Mesenchymal stem cell (in vitro differentiated cells and primary cell): ENCODE results near the gene CXCL6.

Experiments
- DNase-seq: peaks from one replicate; pipeline ENCODE4 v3.0.0-alpha.2; 2013
- H2AFZ ChIP-seq: one replicate; pipeline ENCODE4 v1.6.1; 2013; ENCODE audit warnings: low read depth, mild to moderate bottlenecking, control low read depth, inconsistent platforms, low read length, moderate library complexity
- H2AK5ac ChIP-seq: 2 replicates; pipeline ENCODE4 v1.6.1; 2013; ENCODE audit warnings: low read length, moderate library complexity, mild to moderate bottlenecking, inconsistent platforms; ENCODE audit not compliant: severe bottlenecking
- H2BK120ac ChIP-seq: one replicate; pipeline ENCODE4 v1.6.1; 2013; ENCODE audit warnings: low read depth, mild to moderate bottlenecking, inconsistent platforms, low read length, moderate library complexity
- H2BK12ac ChIP-seq, 2 experiments: one replicate each; pipeline ENCODE4 v1.6.1; 2013; ENCODE audit warnings: inconsistent platforms in 2 of 2, low read length in 2 of 2, mild to moderate bottlenecking in 2 of 2, moderate library complexity in 2 of 2, control low read depth in 1 of 2
- H2BK15ac ChIP-seq: one replicate; pipeline ENCODE4 v1.6.1; 2013; ENCODE audit warnings: mild to moderate bottlenecking, low read depth, inconsistent platforms; ENCODE audit not compliant: poor library complexity, severe bottlenecking
- H2BK5ac ChIP-seq: 2 replicates; pipeline ENCODE4 v1.6.1; 2013; ENCODE audit warnings: low read depth, mild to moderate bottlenecking, low read length, control low read depth, inconsistent platforms; ENCODE audit not compliant: poor library complexity, severe bottlenecking
- H3K14ac ChIP-seq, 2 experiments: one replicate each; pipeline ENCODE4 v1.6.1; 2013; ENCODE audit warnings: inconsistent platforms in 2 of 2, low read length in 2 of 2, control low read depth in 1 of 2, mild to moderate bottlenecking in 1 of 2, moderate library complexity in 1 of 2
- H3K18ac ChIP-seq, 2 experiments: one replicate each; pipeline ENCODE4 v1.6.1; 2013; ENCODE audit warnings: inconsistent platforms in 2 of 2, low read length in 2 of 2, control low read depth in 1 of 2, low read depth in 1 of 2, mild to moderate bottlenecking in 1 of 2
- H3K23ac ChIP-seq, 2 experiments: one replicate each; pipeline ENCODE4 v1.6.1; 2013; ENCODE audit warnings: inconsistent platforms in 2 of 2, low read length in 2 of 2, mild to moderate bottlenecking in 2 of 2, moderate library complexity in 2 of 2, control low read depth in 1 of 2
- H3K27ac ChIP-seq: 2 replicates; pipeline ENCODE4 v1.5.1; 2013; ENCODE audit warnings: mild to moderate bottlenecking, moderate library complexity, low read length, control low read depth, inconsistent platforms; ENCODE audit not compliant: poor library complexity, severe bottlenecking
- H3K27me3 ChIP-seq, 2 experiments: 2 replicates each; pipeline versions ENCODE4 v1.6.1 to v1.7.0; 2013; ENCODE audit warnings: low read length in 2 of 2, mild to moderate bottlenecking in 2 of 2, moderate library complexity in 2 of 2, control low read depth in 1 of 2, inconsistent platforms in 1 of 2; ENCODE audit not compliant: control insufficient read depth in 1 of 2, insufficient read depth in 1 of 2
- H3K36me3 ChIP-seq, 2 experiments: 2 replicates each; pipeline versions ENCODE4 v1.6.1 to v1.7.0; 2013; ENCODE audit warnings: low read length in 2 of 2, control low read depth in 1 of 2, inconsistent platforms in 1 of 2, low read depth in 1 of 2, mild to moderate bottlenecking in 1 of 2; ENCODE audit not compliant: insufficient read depth in 2 of 2, control insufficient read depth in 1 of 2
- H3K4ac ChIP-seq, 2 experiments: one replicate each; pipeline ENCODE4 v1.6.1; 2013; ENCODE audit warnings: inconsistent platforms in 2 of 2, low read length in 2 of 2, mild to moderate bottlenecking in 2 of 2, moderate library complexity in 2 of 2, control low read depth in 1 of 2, low read depth in 1 of 2
- H3K4me1 ChIP-seq: 2 replicates; pipeline ENCODE4 v1.6.1; 2013; ENCODE audit warnings: low read depth, low read length, control low read depth; ENCODE audit not compliant: control insufficient read depth, insufficient read depth
- H3K4me2 ChIP-seq: 2 replicates; pipeline ENCODE4 v1.6.1; 2013; ENCODE audit warnings: low read length, mild to moderate bottlenecking, inconsistent platforms; ENCODE audit not compliant: poor library complexity, severe bottlenecking
- H3K4me3 ChIP-seq, 2 experiments: 2 replicates each; pipeline versions ENCODE4 v1.5.1 to v1.7.0; 2013; ENCODE audit warnings: low read length in 2 of 2, mild to moderate bottlenecking in 2 of 2, control low read depth in 1 of 2, low read depth in 1 of 2; ENCODE audit not compliant: insufficient read depth in 1 of 2
- H3K79me1 ChIP-seq: replicated peaks from 2 replicates; pipeline ENCODE4 v1.6.1; 2013; ENCODE audit warnings: mild to moderate bottlenecking, control low read depth, low read length, inconsistent platforms; ENCODE audit not compliant: poor library complexity, severe bottlenecking
- H3K9ac ChIP-seq: 2 replicates; pipeline ENCODE4 v1.7.0; 2013; ENCODE audit warnings: mild to moderate bottlenecking, low read length, moderate library complexity
- H3K9me3 ChIP-seq: 2 replicates; pipeline ENCODE4 v1.7.0; 2013; ENCODE audit warnings: mild to moderate bottlenecking, low read length; ENCODE audit not compliant: control insufficient read depth
- H4K8ac ChIP-seq: one replicate; pipeline ENCODE4 v1.6.1; 2013; ENCODE audit warnings: inconsistent platforms, mild to moderate bottlenecking, low read length, moderate library complexity
- H4K91ac ChIP-seq: one replicate; pipeline ENCODE4 v1.6.1; 2013; ENCODE audit warnings: mild to moderate bottlenecking, low read length, inconsistent platforms
- WGBS: methylation state at CpG from one replicate; pipeline ENCODE4 v1.1.7; 2013; ENCODE audit warnings: mixed read lengths; 5-methylcytosine and 5-hydroxymethylcytosine counted together

Gene CXCL6

DNA sequence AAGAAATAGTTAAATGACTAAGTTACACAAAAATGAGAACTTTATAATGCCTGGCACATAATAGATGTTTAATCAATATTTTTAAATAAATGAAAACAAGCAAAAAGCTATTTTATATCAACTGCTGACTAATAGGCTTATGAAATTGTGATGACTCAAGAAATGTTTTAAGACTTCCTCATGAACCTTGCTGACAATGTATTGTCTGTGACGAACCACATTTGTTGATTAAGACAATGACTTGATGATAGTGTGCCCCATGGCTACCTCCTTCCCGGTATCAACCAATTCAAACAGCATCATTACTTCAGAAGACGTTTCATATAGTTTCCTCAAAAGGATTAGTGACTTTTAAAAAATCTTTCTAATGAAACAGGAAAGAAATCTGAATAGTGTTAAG lies 7.9 kb downstream of the CXCL6 start:
- Histone ChIP-seq H3K4ac (no peak overlapping the region), H3K4me2 (no peak overlapping the region), H4K91ac (no peak overlapping the region), H2BK12ac (no peak overlapping the region), H2AFZ (no peak overlapping the region), H3K9ac (peak overlapping the region; percentile 1), H2AK5ac (no peak overlapping the region), H3K4me3 (no peak overlapping the region), H3K14ac (no peak overlapping the region), H3K4me1 (no peaks in the 10 kb centered on the region), H3K27ac (no peak overlapping the region), H3K36me3 (peaks cover 0 to 2% of the 10 kb centered on the region in 2 experiments), H3K9me3 (no peaks in the 10 kb centered on the region), H3K79me1 (no peaks in the 10 kb centered on the region), H3K23ac (no peak overlapping the region), H2BK120ac (no peak overlapping the region), H4K8ac (no peak overlapping the region), H3K27me3 (no peaks in the 10 kb centered on the region), H3K18ac (no peak overlapping the region), H2BK15ac (no peak overlapping the region), H2BK5ac (no peak overlapping the region)
- DNase-seq, result no peak
- 88% methylated on average over 2 of the region's 3 CpGs for WGBS

DNA sequence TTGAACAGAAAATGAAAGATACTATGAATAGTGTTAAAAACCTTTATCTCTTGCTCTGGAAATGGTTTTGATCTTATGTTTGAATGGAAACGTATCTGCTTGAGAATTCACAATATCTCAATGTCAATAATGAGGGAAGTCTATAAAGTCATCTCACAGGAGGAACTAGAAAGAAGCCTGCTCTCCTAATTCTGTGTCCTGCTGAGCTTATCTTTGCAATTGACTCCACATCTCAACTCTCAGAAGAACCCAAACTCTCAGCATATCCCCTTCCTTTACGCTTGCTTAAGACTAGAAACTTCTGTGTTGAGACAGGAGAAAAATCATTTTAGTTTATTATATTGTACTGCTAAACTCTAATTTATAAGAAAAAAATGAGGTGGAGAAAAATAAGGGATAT lies 8.3 kb downstream of the CXCL6 start:
- Histone ChIP-seq H3K4ac (no peak overlapping the region), H3K79me1 (no peaks in the 10 kb centered on the region), H3K14ac (no peak overlapping the region), H3K4me2 (no peak overlapping the region), H3K27me3 (no peaks in the 10 kb centered on the region), H4K8ac (no peak overlapping the region), H3K9me3 (no peaks in the 10 kb centered on the region), H3K36me3 (peaks cover 0 to 2% of the 10 kb centered on the region in 2 experiments), H3K27ac (no peak overlapping the region), H2BK5ac (no peak overlapping the region), H3K4me3 (no peak overlapping the region), H3K9ac (no peak overlapping the region), H3K18ac (no peak overlapping the region), H2BK120ac (no peak overlapping the region), H2AFZ (no peak overlapping the region), H2BK12ac (no peak overlapping the region), H3K4me1 (no peaks in the 10 kb centered on the region), H2BK15ac (no peak overlapping the region), H3K23ac (no peak overlapping the region), H2AK5ac (no peak overlapping the region), H4K91ac (no peak overlapping the region)
- WGBS, result no CpG with 5 or more reads among the region's 2 CpGs
- no peak for DNase-seq

DNA sequence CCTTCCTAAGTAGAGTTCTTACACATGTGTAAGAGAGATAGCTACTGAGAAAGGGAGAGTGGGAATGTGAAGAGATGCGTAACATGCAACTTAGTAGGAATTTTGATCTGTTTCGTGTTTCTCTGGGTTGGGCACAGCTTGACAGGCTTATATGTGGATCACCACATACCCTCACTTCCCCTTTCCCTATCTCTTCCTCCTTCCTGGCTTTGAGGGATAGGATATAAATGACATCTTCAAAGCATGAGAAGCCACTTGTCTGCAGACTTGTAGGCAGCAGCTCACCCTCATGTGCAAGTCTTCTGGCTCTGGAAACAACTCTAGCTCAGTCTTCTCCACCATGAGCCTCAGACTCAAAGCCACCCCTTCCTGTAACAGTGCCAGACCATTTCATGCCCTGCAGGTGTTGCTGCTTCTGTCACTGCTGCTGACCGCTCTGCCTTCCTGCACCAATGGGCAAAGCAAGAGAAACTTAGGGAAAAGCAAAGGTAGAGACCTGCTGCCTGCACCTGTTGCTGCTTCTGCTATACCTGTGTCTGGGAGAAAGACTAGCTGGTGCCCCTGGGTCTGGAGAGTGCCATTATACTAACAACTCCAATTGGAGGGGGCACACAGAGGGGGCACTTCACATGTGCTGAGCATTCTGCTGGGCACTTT lies 11.2 kb downstream of the CXCL6 start:
- DNase-seq, result no peak
- Histone ChIP-seq H2AK5ac (no peak overlapping the region), H3K18ac (peak overlapping the region; percentile 10 to 37), H2BK12ac (peak overlapping the region; percentile 42 to 92), H3K9ac (no peak overlapping the region), H2BK120ac (no peak overlapping the region), H3K4ac (peak overlapping the region in 1 of 2 experiments; percentile 7), H3K36me3 (peaks cover 0 to 2% of the 10 kb centered on the region in 2 experiments), H4K8ac (no peak overlapping the region), H2BK15ac (no peak overlapping the region), H4K91ac (peak overlapping the region; percentile 59), H3K4me1 (no peaks in the 10 kb centered on the region), H2AFZ (no peak overlapping the region), H3K4me3 (no peak overlapping the region), H3K9me3 (no peaks in the 10 kb centered on the region), H3K14ac (no peak overlapping the region), H3K79me1 (no peaks in the 10 kb centered on the region), H3K23ac (no peak overlapping the region), H3K27me3 (peaks cover 0 to 5% of the 10 kb centered on the region in 2 experiments), H3K4me2 (no peak overlapping the region), H2BK5ac (no peak overlapping the region), H3K27ac (no peak overlapping the region)
- 100% methylated on average over 1 of the region's 3 CpGs for WGBS

DNA sequence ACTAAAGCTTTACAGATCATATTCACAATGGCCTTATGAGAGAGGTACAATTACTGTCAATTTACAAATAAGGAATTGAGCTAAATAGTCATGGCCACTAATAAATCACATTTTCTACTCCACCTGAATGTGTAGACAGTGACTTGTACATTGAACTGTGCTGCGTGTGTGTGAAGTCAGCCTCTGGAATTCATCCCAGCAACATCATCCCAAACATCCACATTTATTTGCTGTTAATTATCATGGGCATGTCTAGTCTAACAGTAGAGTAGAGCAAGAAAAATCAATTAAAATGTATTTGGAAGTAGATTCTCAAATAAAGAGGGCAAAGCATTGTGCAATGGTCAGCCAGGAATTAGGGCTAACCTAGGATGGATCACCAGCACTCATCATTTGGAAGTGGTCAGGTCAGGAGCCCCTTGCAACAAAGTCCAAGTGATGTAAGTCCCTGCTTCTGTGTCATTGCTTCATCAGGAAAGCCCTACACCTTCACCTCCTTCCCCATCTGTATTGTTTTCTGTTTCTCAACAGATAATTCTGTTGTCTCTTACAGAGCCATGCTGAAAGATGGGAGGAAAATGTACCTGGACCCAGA lies 11.8 kb downstream of the CXCL6 start:
- H2BK12ac ChIP-seq, result peak overlapping the region; percentile 17 to 42

More for the DNA sequence above, 11.8 kb downstream of the CXCL6 start:
- Histone ChIP-seq H4K8ac (no peak overlapping the region), H3K4ac (peak overlapping the region in 1 of 2 experiments; percentile 7), H2BK120ac (no peak overlapping the region), H2BK5ac (no peak overlapping the region), H3K9me3 (no peaks in the 10 kb centered on the region), H3K14ac (no peak overlapping the region), H3K4me2 (no peak overlapping the region), H3K23ac (no peak overlapping the region), H2AFZ (no peak overlapping the region), H3K27ac (no peak overlapping the region), H3K4me1 (peaks cover 4% of the 10 kb centered on the region), H3K18ac (peak overlapping the region in 1 of 2 experiments; percentile 64), H2AK5ac (no peak overlapping the region), H3K9ac (no peak overlapping the region), H2BK15ac (no peak overlapping the region), H3K79me1 (no peaks in the 10 kb centered on the region), H3K36me3 (peaks cover 0 to 2% of the 10 kb centered on the region in 2 experiments), H4K91ac (peak overlapping the region; percentile 59), H3K27me3 (peaks cover 0 to 8% of the 10 kb centered on the region in 2 experiments), H3K4me3 (no peak overlapping the region)
- 100% methylated on average over 1 of the region's 1 CpG for WGBS
- no peak for DNase-seq
